PFSK-1 (cell line): Measurements from ENCODE around the gene ZNF213.

Experiments used
- POLR2AphosphoS5 ChIP-seq: IDR thresholded peaks from 2 replicates; pipeline ENCODE4 v1.6.1; 2012; ENCODE audit warnings: low read depth, mild to moderate bottlenecking, control low read depth, low read length, moderate library complexity
- TAF1 ChIP-seq: IDR thresholded peaks from 2 replicates; pipeline ENCODE4 v1.6.1; 2012; ENCODE audit warnings: low read length, control low read depth, borderline replicate concordance; ENCODE audit not compliant: insufficient read depth
- TF ChIP-seq, protein P1 (sequence below), 2 experiments: IDR thresholded peaks; 2 replicates each; pipeline versions ENCODE4 v1.6.1 to v1.8.0; 2011 to 2012; ENCODE audit warnings: low read depth in 2 of 2, low read length in 2 of 2, control low read depth in 1 of 2, inconsistent platforms in 1 of 2, mild to moderate bottlenecking in 1 of 2, moderate library complexity in 1 of 2; ENCODE audit not compliant: insufficient read depth in 1 of 2

DNA sequence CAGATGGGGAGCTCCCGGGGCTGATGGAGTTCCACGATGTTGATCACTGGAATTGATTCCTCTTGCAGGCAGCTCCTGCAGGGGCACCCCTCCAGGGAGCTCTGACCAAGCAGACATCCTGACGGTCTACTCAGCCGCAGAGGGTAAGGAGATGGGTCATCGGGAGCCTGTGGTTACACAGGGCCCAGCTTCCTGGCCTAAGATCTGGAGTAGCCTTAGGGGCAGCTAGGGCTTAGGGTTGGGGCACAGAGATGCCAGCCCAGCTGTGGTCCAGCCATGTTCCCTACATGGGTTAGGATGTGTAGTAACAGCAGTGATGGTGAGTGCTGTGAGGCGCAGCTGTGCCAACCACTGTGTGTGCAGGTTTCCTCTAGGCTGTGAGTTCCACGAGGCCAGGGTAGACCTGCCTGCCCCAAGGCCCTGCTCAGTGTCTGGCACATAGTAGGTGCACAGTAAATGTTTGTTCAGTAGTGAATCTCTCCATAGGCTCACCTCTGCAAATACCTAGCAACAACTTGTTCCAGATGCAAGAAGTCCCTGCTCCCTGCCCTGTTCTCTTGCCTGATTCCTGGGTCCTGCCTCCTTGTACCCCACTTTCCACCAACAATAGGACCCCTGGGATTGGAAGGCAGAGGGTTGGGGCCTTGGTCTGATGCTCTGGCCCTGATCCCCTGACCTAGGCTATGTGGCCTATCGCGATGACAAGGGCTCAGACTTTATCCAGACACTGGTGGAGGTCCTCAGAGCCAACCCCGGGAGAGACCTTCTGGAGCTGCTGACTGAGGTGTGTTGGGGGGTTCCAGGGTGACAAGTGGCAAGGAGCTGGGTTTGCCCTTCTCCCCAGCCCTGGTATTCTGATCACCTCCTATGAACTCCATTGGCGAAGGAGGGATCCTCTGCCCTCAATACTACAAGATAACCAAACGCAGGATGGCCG is 13.7 kb downstream of the ZNF213 start:
- no peak for TF ChIP-seq TAF1
- TF ChIP-seq, protein P1, sequence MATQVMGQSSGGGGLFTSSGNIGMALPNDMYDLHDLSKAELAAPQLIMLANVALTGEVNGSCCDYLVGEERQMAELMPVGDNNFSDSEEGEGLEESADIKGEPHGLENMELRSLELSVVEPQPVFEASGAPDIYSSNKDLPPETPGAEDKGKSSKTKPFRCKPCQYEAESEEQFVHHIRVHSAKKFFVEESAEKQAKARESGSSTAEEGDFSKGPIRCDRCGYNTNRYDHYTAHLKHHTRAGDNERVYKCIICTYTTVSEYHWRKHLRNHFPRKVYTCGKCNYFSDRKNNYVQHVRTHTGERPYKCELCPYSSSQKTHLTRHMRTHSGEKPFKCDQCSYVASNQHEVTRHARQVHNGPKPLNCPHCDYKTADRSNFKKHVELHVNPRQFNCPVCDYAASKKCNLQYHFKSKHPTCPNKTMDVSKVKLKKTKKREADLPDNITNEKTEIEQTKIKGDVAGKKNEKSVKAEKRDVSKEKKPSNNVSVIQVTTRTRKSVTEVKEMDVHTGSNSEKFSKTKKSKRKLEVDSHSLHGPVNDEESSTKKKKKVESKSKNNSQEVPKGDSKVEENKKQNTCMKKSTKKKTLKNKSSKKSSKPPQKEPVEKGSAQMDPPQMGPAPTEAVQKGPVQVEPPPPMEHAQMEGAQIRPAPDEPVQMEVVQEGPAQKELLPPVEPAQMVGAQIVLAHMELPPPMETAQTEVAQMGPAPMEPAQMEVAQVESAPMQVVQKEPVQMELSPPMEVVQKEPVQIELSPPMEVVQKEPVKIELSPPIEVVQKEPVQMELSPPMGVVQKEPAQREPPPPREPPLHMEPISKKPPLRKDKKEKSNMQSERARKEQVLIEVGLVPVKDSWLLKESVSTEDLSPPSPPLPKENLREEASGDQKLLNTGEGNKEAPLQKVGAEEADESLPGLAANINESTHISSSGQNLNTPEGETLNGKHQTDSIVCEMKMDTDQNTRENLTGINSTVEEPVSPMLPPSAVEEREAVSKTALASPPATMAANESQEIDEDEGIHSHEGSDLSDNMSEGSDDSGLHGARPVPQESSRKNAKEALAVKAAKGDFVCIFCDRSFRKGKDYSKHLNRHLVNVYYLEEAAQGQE (IDR thresholded peaks at IDR 0.05; ENCODE audit: insufficient read depth in 1 of 2, low read depth in 2 of 2, low read length in 2 of 2), result no peak
- TF ChIP-seq POLR2AphosphoS5, result no peak
